ENCODE results near the gene STIM2.

Gene STIM2

GRCh38 chr4:27009539-27009938 lies 148.9 kb downstream of the STIM2 start:
- Histone ChIP-seq H3K27me3 (ENCODE audit: control insufficient read depth in 3 of 3, insufficient read depth in 3 of 3, low read depth in 1 of 3, low read length in 3 of 3) (no peaks in the 10 kb centered on the region), H3K4me3 (ENCODE audit: low read length in 2 of 2) (no peak overlapping the region), H3K36me3 (replicated peaks in 1 of 2; ENCODE audit: control insufficient read depth in 2 of 2, insufficient read depth in 2 of 2, low read length in 2 of 2) (peaks cover 0 to 24% of the 10 kb centered on the region in 2 donors), H2BK12ac (ENCODE audit: low read length) (no peak overlapping the region), H2BK5ac (ENCODE audit: low read length) (no peak overlapping the region), H3K9ac (ENCODE audit: low read depth, low read length, poor library complexity) (no peak overlapping the region), H2BK120ac (ENCODE audit: low read depth, low read length) (no peak overlapping the region), H3K4ac (ENCODE audit: low read length) (no peak overlapping the region), H3K4me1 (ENCODE audit: control insufficient read depth in 2 of 2, insufficient read depth in 1 of 2, low read depth in 1 of 2, low read length in 2 of 2) (no peaks in the 10 kb centered on the region), H4K8ac (ENCODE audit: low read depth, low read length) (no peak overlapping the region), H2AFZ (ENCODE audit: low read length) (no peak overlapping the region), H3K79me1 (ENCODE audit: low read depth, low read length) (no peaks in the 10 kb centered on the region), H3K14ac (ENCODE audit: low read length) (no peak overlapping the region), H3K27ac (replicated peaks; ENCODE audit: low read length) (no peak overlapping the region), H3K4me2 (ENCODE audit: insufficient read depth, low read length, poor library complexity, severe bottlenecking) (no peak overlapping the region), H2BK15ac (ENCODE audit: low read length) (no peak overlapping the region), H3K9me3 (replicated peaks in 1 of 2; ENCODE audit: control insufficient read depth in 2 of 2, insufficient read depth in 1 of 2, low read depth in 1 of 2, low read length in 2 of 2) (no peaks in the 10 kb centered on the region), H2AK5ac (ENCODE audit: low read depth, low read length) (no peak overlapping the region), H3K18ac (ENCODE audit: low read length) (no peak overlapping the region), H4K91ac (ENCODE audit: low read depth, low read length, poor library complexity) (no peak overlapping the region), H3K23ac (ENCODE audit: low read depth, low read length, poor library complexity) (no peak overlapping the region)
- no CpG with 5 or more reads among the region's 4 CpGs for WGBS, 2 donors (ENCODE audit: extremely low coverage in 2 of 2, insufficient read length in 2 of 2, insufficient replicate concordance in 1 of 2)
- no peak for DNase-seq (ENCODE audit: low spot score)

DNA sequence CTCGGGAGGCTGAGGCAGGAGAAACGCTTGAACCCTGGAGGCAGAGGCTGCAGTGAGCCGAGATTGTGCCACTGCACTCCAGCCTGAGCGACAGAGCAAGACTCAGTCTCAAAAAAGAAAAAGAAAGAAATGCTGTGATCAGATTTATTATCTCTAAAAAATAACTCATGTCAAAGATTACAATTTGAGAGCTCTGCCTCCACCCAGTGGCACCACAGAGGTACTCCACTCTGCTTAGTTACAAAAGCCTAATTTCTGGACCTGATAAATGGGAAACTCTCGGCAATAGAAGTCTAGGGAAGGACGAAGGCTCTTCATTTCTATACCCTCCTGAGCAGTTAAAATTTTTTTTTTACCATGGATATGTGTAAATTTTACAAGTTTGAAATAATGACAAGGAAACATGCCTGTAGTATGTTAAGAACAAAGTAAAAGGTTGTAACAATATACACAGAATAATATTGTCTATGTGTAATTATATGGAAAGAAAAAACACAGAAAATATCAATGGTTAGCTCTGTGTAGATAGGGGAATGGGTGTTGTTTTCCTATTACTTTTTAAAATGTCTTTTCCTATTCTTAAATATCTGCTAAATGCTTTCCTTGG lies 149.8 kb downstream of the STIM2 start:
- no peaks in the 10 kb centered on the region for H3K79me1 ChIP-seq (ENCODE audit: low read depth, low read length)
- no peak overlapping the region for H2AFZ ChIP-seq (ENCODE audit: low read length)
- H3K9ac ChIP-seq (ENCODE audit: low read depth, low read length, poor library complexity): no peak overlapping the region
- H2AK5ac ChIP-seq (ENCODE audit: low read depth, low read length): no peak overlapping the region
- H3K4me3 ChIP-seq (ENCODE audit: low read length in 2 of 2): no peak overlapping the region
- peak; percentile 15 for DNase-seq (ENCODE audit: low spot score)
- H3K14ac ChIP-seq (ENCODE audit: low read length): no peak overlapping the region
- H2BK12ac ChIP-seq (ENCODE audit: low read length): no peak overlapping the region
- H2BK5ac ChIP-seq (ENCODE audit: low read length): no peak overlapping the region
- no peaks in the 10 kb centered on the region for H3K4me1 ChIP-seq (ENCODE audit: control insufficient read depth in 2 of 2, insufficient read depth in 1 of 2, low read depth in 1 of 2, low read length in 2 of 2)
- no peak overlapping the region for H2BK15ac ChIP-seq (ENCODE audit: low read length)
- WGBS, 2 donors (ENCODE audit: extremely low coverage in 2 of 2, insufficient read length in 2 of 2, insufficient replicate concordance in 1 of 2): no CpG with 5 or more reads among the region's 6 CpGs
- H3K4me2 ChIP-seq (ENCODE audit: insufficient read depth, low read length, poor library complexity, severe bottlenecking): no peak overlapping the region
- no peak overlapping the region for H3K23ac ChIP-seq (ENCODE audit: low read depth, low read length, poor library complexity)
- H2BK120ac ChIP-seq (ENCODE audit: low read depth, low read length): no peak overlapping the region
- H4K8ac ChIP-seq (ENCODE audit: low read depth, low read length): no peak overlapping the region
- H3K9me3 ChIP-seq (replicated peaks in 1 of 2; ENCODE audit: control insufficient read depth in 2 of 2, insufficient read depth in 1 of 2, low read depth in 1 of 2, low read length in 2 of 2): no peaks in the 10 kb centered on the region
- no peak overlapping the region for H3K18ac ChIP-seq (ENCODE audit: low read length)
- no peak overlapping the region for H4K91ac ChIP-seq (ENCODE audit: low read depth, low read length, poor library complexity)
- H3K4ac ChIP-seq (ENCODE audit: low read length): no peak overlapping the region
- H3K36me3 ChIP-seq (replicated peaks in 1 of 2; ENCODE audit: control insufficient read depth in 2 of 2, insufficient read depth in 2 of 2, low read length in 2 of 2): peaks cover 0 to 20% of the 10 kb centered on the region in 2 donors
- H3K27ac ChIP-seq (replicated peaks; ENCODE audit: low read length): no peak overlapping the region
- H3K27me3 ChIP-seq (ENCODE audit: control insufficient read depth in 3 of 3, insufficient read depth in 3 of 3, low read depth in 1 of 3, low read length in 3 of 3): no peaks in the 10 kb centered on the region

GRCh38 chr4:27011401-27011800 lies 150.8 kb downstream of the STIM2 start:
- Histone ChIP-seq H3K14ac (ENCODE audit: low read length) (no peak overlapping the region), H3K27me3 (ENCODE audit: control insufficient read depth in 3 of 3, insufficient read depth in 3 of 3, low read depth in 1 of 3, low read length in 3 of 3) (no peaks in the 10 kb centered on the region), H3K18ac (ENCODE audit: low read length) (no peak overlapping the region), H4K8ac (ENCODE audit: low read depth, low read length) (no peak overlapping the region), H3K4me2 (ENCODE audit: insufficient read depth, low read length, poor library complexity, severe bottlenecking) (no peak overlapping the region), H2AFZ (ENCODE audit: low read length) (no peak overlapping the region), H3K4me3 (ENCODE audit: low read length in 2 of 2) (no peak overlapping the region), H2BK5ac (ENCODE audit: low read length) (no peak overlapping the region), H3K9ac (ENCODE audit: low read depth, low read length, poor library complexity) (no peak overlapping the region), H3K23ac (ENCODE audit: low read depth, low read length, poor library complexity) (no peak overlapping the region), H3K9me3 (replicated peaks in 1 of 2; ENCODE audit: control insufficient read depth in 2 of 2, insufficient read depth in 1 of 2, low read depth in 1 of 2, low read length in 2 of 2) (peaks cover 0 to 3% of the 10 kb centered on the region in 2 donors), H2AK5ac (ENCODE audit: low read depth, low read length) (no peak overlapping the region), H2BK12ac (ENCODE audit: low read length) (no peak overlapping the region), H3K79me1 (ENCODE audit: low read depth, low read length) (no peaks in the 10 kb centered on the region), H3K4me1 (ENCODE audit: control insufficient read depth in 2 of 2, insufficient read depth in 1 of 2, low read depth in 1 of 2, low read length in 2 of 2) (no peaks in the 10 kb centered on the region), H2BK15ac (ENCODE audit: low read length) (no peak overlapping the region), H2BK120ac (ENCODE audit: low read depth, low read length) (no peak overlapping the region), H3K4ac (ENCODE audit: low read length) (no peak overlapping the region), H4K91ac (ENCODE audit: low read depth, low read length, poor library complexity) (no peak overlapping the region), H3K27ac (replicated peaks; ENCODE audit: low read length) (no peak overlapping the region), H3K36me3 (replicated peaks in 1 of 2; ENCODE audit: control insufficient read depth in 2 of 2, insufficient read depth in 2 of 2, low read length in 2 of 2) (peaks cover 0 to 20% of the 10 kb centered on the region in 2 donors)
- no CpG with 5 or more reads among the region's 3 CpGs for WGBS, 2 donors (ENCODE audit: extremely low coverage in 2 of 2, insufficient read length in 2 of 2, insufficient replicate concordance in 1 of 2)
- no peak for DNase-seq (ENCODE audit: low spot score)

DNA sequence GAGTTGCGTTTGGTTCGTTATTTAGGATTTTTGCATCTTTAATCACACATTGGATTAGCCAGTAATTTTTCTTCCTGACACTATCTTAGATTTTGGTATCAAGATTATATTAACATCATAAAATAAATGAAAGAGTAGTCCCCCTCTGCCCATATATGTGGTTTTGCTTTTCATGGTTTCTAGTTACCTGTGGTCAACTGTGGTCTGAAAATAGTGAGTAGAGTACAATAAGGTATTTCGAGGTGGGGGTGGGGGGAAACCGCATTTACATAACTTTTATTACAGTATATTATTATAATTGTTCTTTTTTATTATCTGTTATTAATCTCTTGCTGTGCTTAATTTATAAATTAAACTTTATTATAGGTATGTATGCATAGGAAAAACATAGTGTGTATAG lies 152.4 kb downstream of the STIM2 start:
- Histone ChIP-seq H3K9ac (ENCODE audit: low read depth, low read length, poor library complexity) (no peak overlapping the region), H3K18ac (ENCODE audit: low read length) (no peak overlapping the region), H2BK5ac (ENCODE audit: low read length) (no peak overlapping the region), H3K4ac (ENCODE audit: low read length) (no peak overlapping the region), H3K23ac (ENCODE audit: low read depth, low read length, poor library complexity) (no peak overlapping the region), H2AFZ (ENCODE audit: low read length) (no peak overlapping the region), H4K91ac (ENCODE audit: low read depth, low read length, poor library complexity) (no peak overlapping the region), H3K27ac (replicated peaks; ENCODE audit: low read length) (no peak overlapping the region), H2BK12ac (ENCODE audit: low read length) (no peak overlapping the region), H2BK120ac (ENCODE audit: low read depth, low read length) (no peak overlapping the region), H2AK5ac (ENCODE audit: low read depth, low read length) (no peak overlapping the region), H4K8ac (ENCODE audit: low read depth, low read length) (no peak overlapping the region), H3K4me2 (ENCODE audit: insufficient read depth, low read length, poor library complexity, severe bottlenecking) (no peak overlapping the region), H3K4me3 (ENCODE audit: low read length in 2 of 2) (no peak overlapping the region), H3K36me3 (replicated peaks in 1 of 2; ENCODE audit: control insufficient read depth in 2 of 2, insufficient read depth in 2 of 2, low read length in 2 of 2) (peaks cover 0 to 26% of the 10 kb centered on the region in 2 donors), H3K27me3 (ENCODE audit: control insufficient read depth in 3 of 3, insufficient read depth in 3 of 3, low read depth in 1 of 3, low read length in 3 of 3) (no peaks in the 10 kb centered on the region), H3K4me1 (ENCODE audit: control insufficient read depth in 2 of 2, insufficient read depth in 1 of 2, low read depth in 1 of 2, low read length in 2 of 2) (no peaks in the 10 kb centered on the region), H3K9me3 (replicated peaks in 1 of 2; ENCODE audit: control insufficient read depth in 2 of 2, insufficient read depth in 1 of 2, low read depth in 1 of 2, low read length in 2 of 2) (peaks cover 0 to 3% of the 10 kb centered on the region in 2 donors), H2BK15ac (ENCODE audit: low read length) (no peak overlapping the region), H3K14ac (ENCODE audit: low read length) (no peak overlapping the region), H3K79me1 (ENCODE audit: low read depth, low read length) (no peaks in the 10 kb centered on the region)
- WGBS, 2 donors (ENCODE audit: extremely low coverage in 2 of 2, insufficient read length in 2 of 2, insufficient replicate concordance in 1 of 2): no CpG with 5 or more reads among the region's 4 CpGs
- DNase-seq (ENCODE audit: low spot score): no peak
